HepG2 (cell line): ENCODE data around the gene HEY2. TPM values are rescaled to one million over a fixed set of nuclear protein-coding genes. Genes with fewer than 3 reads are reported as not detected.

ENCODE experiments used
- BATF2 ChIP-seq: sonication (generic); formaldehyde crosslinking; IDR thresholded peaks from 2 replicates; pipeline ENCODE4 v1.8.0; 2022; ENCODE audit warnings: mild to moderate bottlenecking, missing genetic modification reagents, moderate library complexity
- DNMT3B ChIP-seq: conservative IDR thresholded peaks from 2 replicates; pipeline ENCODE4 v1.6.1; 2016; ENCODE audit warnings: missing biosample characterization, control low read depth
- HBP1 ChIP-seq: IDR thresholded peaks from 2 replicates; pipeline ENCODE4 v1.6.1; 2016; ENCODE audit warnings: low read depth, control low read depth
- HNRNPLL ChIP-seq: fragments of 200-400 bp; formaldehyde crosslinking; IDR thresholded peaks from 2 replicates; pipeline ENCODE4 v1.6.1; 2017; ENCODE audit warnings: mild to moderate bottlenecking, low read depth, low read length; ENCODE audit not compliant: poor library complexity, severe bottlenecking
- MAZ ChIP-seq, 2 experiments: sonication (generic) in 1 of 2; formaldehyde crosslinking in 1 of 2; IDR thresholded peaks; 2 replicates each; pipeline versions ENCODE4 v1.5.0 to v1.6.1; 2012 to 2020; ENCODE audit warnings: low read depth in 2 of 2, mild to moderate bottlenecking in 2 of 2, borderline replicate concordance in 1 of 2, improper control_type of control experiment in 1 of 2, low read length in 1 of 2, missing genetic modification reagents in 1 of 2, moderate library complexity in 1 of 2
- PPARG ChIP-seq: conservative IDR thresholded peaks from 2 replicates; pipeline ENCODE4 v1.6.1; 2016; ENCODE audit warnings: missing biosample characterization, missing genetic modification reagents
- SP5 ChIP-seq: IDR thresholded peaks from 2 replicates; pipeline ENCODE4 v1.6.1; 2016; ENCODE audit warnings: low read depth, borderline replicate concordance
- TFDP1 ChIP-seq: IDR thresholded peaks from 2 replicates; pipeline ENCODE4 v1.6.1; 2016; ENCODE audit warnings: missing compliant biosample characterization, missing genetic modification reagents, borderline replicate concordance
- WIZ ChIP-seq: sonication (generic); formaldehyde crosslinking; IDR thresholded peaks from 2 replicates; pipeline ENCODE4 v1.5.1; 2020; ENCODE audit warnings: mild to moderate bottlenecking, missing genetic modification reagents
- ZC3H13 ChIP-seq: sonication (generic); formaldehyde crosslinking; IDR thresholded peaks from 2 replicates; pipeline ENCODE4 v1.8.1; 2023; ENCODE audit warnings: mild to moderate bottlenecking, missing genetic modification reagents, moderate library complexity
- ZNF136 ChIP-seq: sonication (generic); formaldehyde crosslinking; IDR thresholded peaks from 2 replicates; pipeline ENCODE4 v1.8.1; 2022; ENCODE audit warnings: low read depth, mild to moderate bottlenecking, moderate library complexity, missing genetic modification reagents
- ZNF598 ChIP-seq: sonication (generic); formaldehyde crosslinking; IDR thresholded peaks from 2 replicates; pipeline ENCODE4 v1.5.1; 2020; ENCODE audit warnings: mild to moderate bottlenecking, missing genetic modification reagents, borderline replicate concordance
- ZNF800 ChIP-seq: sonication (generic); formaldehyde crosslinking; IDR thresholded peaks from 2 replicates; pipeline ENCODE4 v1.4.0; 2020; ENCODE audit warnings: missing genetic modification reagents
- ZSCAN29 ChIP-seq: sonication (generic); formaldehyde crosslinking; conservative IDR thresholded peaks from 2 replicates; pipeline ENCODE4 v1.4.0; 2020; ENCODE audit warnings: mild to moderate bottlenecking, missing genetic modification reagents
- polyA plus RNA-seq, 8 experiments: library from polyadenylated mRNA; depleted of rRNA in 3 of 8; stranded (reverse) in 7 of 8; unstranded in 1 of 8; fragments of >200 nt; fragmentation: Illumina TruSeq in 4 of 8; extraction: Trizol in 4 of 8; gene quantifications; 2 replicates each; pipeline versions ENCODE4 v1.2.1 to v1.2.3, GENCODE V29; 2011 to 2016; ENCODE audit warnings: low read depth in 4 of 8, missing spikeins in 1 of 8, mixed read lengths in 1 of 8; ENCODE audit not compliant: insufficient read depth in 1 of 8
- total RNA-seq, 5 experiments: library from RNA; depleted of rRNA; stranded (reverse); fragments of >200 nt; fragmentation: Illumina TruSeq; extraction: Trizol; gene quantifications; 2 replicates each; pipeline ENCODE4 v1.2.3, GENCODE V29; 2016; ENCODE audit warnings: low read depth in 1 of 5
- TF ChIP-seq, protein P1 (sequence below): sonication (generic); formaldehyde crosslinking; IDR thresholded peaks from 2 replicates; pipeline ENCODE4 v1.8.1; 2023; ENCODE audit warnings: mild to moderate bottlenecking, inconsistent platforms, moderate library complexity, missing genetic modification reagents, borderline replicate concordance
- TF ChIP-seq, protein P2 (sequence below): sonication (generic); formaldehyde crosslinking; conservative IDR thresholded peaks from 2 replicates; pipeline ENCODE4 v1.4.0; 2020; ENCODE audit warnings: mild to moderate bottlenecking, missing genetic modification reagents, moderate library complexity

HEY2 gene
- total and polyA plus RNA-seq, 2 of the 13 experiments (the other 11 are each of a cell fraction or from before 2014, with no cell fraction given), result 0.04 TPM

DNA sequence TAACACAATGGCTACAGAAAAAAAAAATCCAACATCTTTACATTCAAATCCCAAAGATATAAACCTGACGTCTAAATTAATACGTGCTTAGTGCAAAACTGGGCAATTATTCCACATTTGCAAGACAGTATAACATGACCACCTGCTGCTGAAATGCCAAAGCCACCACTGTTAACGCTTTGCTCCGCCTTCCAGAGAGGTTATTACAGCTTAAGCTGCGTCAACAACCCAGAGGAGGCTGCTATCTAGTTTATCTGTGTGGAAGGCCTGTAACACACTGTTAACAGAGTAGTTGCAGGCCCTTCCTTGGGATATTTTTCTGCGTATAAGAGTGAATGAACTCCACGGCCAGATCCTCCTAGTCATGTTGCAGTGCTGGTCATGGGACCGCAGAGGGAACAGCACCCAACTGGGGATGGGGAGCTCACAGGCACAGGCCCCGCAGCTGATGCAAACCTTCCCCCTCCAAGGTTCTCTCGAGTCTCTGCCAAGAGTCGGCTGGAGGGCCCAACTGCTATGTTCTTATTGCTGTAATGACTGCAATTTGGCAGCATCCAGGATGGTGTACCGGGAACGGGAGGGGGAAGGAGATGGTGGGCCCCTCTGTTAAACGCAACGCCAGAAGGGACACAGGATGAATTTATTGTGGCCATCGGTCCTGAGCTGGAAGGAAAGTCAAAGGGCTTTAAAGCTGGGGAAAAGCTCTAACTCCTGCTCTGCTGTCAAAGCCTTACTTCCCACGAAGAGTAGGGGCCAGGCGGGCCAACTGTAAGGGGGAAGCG lies 40.3 kb downstream of the HEY2 start (continued):
- TF ChIP-seq ZNF800 (CRISPR knock-in tag) (0 out of 2 replicates have a peak, but pooled peaks have one; percentile 48), HNRNPLL (peak; percentile 38), HBP1 (peak; percentile 54; the same call in 1 of the 2 replicates), SP5 (CRISPR knock-in tag) (peak; percentile 56; the same call in 1 of the 2 replicates), MAZ (IDR thresholded peaks at IDR 0.05; ENCODE audit: borderline replicate concordance, low read depth, low read length) (0 out of 2 replicates have a peak, but pooled peaks have one; percentile 5), MAZ (CRISPR knock-in tag; IDR thresholded peaks at IDR 0.05; ENCODE audit: low read depth) (no peak), BATF2 (no peak), WIZ (0 out of 2 replicates have a peak, but pooled peaks have one; percentile 24), ZNF598 (CRISPR knock-in tag) (0 out of 2 replicates have a peak, but pooled peaks have one; percentile 36), ZC3H13 (CRISPR knock-in tag) (no peak; the same call in 1 of the 2 replicates), TFDP1 (CRISPR knock-in tag) (0 out of 2 replicates have a peak, but pooled peaks have one; percentile 48), DNMT3B (CRISPR knock-in tag) (0 out of 2 replicates have a peak, but pooled peaks have one; percentile 59), ZNF136 (CRISPR knock-in tag) (peak; percentile 97), PPARG (CRISPR knock-in tag) (0 out of 2 replicates have a peak, but pooled peaks have one; percentile 13), ZSCAN29 (CRISPR knock-in tag) (0 out of 2 replicates have a peak, but pooled peaks have one; percentile 56)
- TF ChIP-seq, protein P1, sequence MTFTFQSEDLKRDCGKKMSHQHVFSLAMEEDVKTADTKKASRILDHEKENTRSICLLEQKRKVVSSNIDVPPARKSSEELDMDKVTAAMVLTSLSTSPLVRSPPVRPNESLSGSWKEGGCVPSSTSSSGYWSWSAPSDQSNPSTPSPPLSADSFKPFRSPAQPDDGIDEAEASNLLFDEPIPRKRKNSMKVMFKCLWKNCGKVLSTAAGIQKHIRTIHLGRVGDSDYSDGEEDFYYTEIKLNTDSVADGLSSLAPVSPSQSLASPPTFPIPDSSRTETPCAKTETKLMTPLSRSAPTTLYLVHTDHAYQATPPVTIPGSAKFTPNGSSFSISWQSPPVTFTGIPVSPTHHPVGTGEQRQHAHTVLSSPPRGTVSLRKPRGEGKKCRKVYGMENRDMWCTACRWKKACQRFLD (CRISPR knock-in tag), result no peak
- TF ChIP-seq, protein P2, sequence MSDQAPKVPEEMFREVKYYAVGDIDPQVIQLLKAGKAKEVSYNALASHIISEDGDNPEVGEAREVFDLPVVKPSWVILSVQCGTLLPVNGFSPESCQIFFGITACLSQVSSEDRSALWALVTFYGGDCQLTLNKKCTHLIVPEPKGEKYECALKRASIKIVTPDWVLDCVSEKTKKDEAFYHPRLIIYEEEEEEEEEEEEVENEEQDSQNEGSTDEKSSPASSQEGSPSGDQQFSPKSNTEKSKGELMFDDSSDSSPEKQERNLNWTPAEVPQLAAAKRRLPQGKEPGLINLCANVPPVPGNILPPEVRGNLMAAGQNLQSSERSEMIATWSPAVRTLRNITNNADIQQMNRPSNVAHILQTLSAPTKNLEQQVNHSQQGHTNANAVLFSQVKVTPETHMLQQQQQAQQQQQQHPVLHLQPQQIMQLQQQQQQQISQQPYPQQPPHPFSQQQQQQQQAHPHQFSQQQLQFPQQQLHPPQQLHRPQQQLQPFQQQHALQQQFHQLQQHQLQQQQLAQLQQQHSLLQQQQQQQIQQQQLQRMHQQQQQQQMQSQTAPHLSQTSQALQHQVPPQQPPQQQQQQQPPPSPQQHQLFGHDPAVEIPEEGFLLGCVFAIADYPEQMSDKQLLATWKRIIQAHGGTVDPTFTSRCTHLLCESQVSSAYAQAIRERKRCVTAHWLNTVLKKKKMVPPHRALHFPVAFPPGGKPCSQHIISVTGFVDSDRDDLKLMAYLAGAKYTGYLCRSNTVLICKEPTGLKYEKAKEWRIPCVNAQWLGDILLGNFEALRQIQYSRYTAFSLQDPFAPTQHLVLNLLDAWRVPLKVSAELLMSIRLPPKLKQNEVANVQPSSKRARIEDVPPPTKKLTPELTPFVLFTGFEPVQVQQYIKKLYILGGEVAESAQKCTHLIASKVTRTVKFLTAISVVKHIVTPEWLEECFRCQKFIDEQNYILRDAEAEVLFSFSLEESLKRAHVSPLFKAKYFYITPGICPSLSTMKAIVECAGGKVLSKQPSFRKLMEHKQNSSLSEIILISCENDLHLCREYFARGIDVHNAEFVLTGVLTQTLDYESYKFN (CRISPR knock-in tag), result peak; percentile 32; the same call in 1 of the 2 replicates
